ENCODE results near the gene WNT3A. TPM values are rescaled to one million over a fixed set of nuclear protein-coding genes. Genes with fewer than 3 reads are reported as not detected.
A peak's percentile ranks its signal among the peaks of the same experiment; 100 is the strongest.

The WNT3A gene
- total RNA-seq, 1 donor from 2014 or later: not detected

GRCh38 chr1:228082918-228083870 lies 76.4 kb downstream of the WNT3A start:
- H3K27me3 Mint-ChIP-seq (ENCODE audit: low read depth): no peaks in the 10 kb centered on the region
- DNase-seq (ENCODE audit: low spot score): peak; percentile 91
- TF ChIP-seq CTCF (IDR thresholded peaks at IDR 0.05): no peak
- H3K36me3 Mint-ChIP-seq (ENCODE audit: low read depth): peaks cover 10% of the 10 kb centered on the region
- peak overlapping the region; percentile 92 for H3K4me3 Mint-ChIP-seq (ENCODE audit: unreplicated experiment)
- peaks cover 54% of the 10 kb centered on the region for H3K4me1 Mint-ChIP-seq (ENCODE audit: low read depth)
- peak overlapping the region; percentile 96 for H3K27ac Mint-ChIP-seq (ENCODE audit: unreplicated experiment)
- H3K9me3 Mint-ChIP-seq (ENCODE audit: low read depth): no peaks in the 10 kb centered on the region

- DNase-seq (ENCODE audit: low spot score): no peak
- Mint-ChIP-seq H3K9me3 (ENCODE audit: low read depth) (no peaks in the 10 kb centered on the region), H3K36me3 (ENCODE audit: low read depth) (peaks cover 12% of the 10 kb centered on the region), H3K27ac (ENCODE audit: unreplicated experiment) (peak overlapping the region; percentile 96), H3K27me3 (ENCODE audit: low read depth) (no peaks in the 10 kb centered on the region), H3K4me1 (ENCODE audit: low read depth) (peaks cover 61% of the 10 kb centered on the region), H3K4me3 (ENCODE audit: unreplicated experiment) (peak overlapping the region; percentile 92)
- peak; percentile 48 for TF ChIP-seq CTCF (IDR thresholded peaks at IDR 0.05)
Observed at GRCh38 chr1:228083871-228084278, 77.1 kb downstream of the WNT3A start.

GRCh38 chr1:228084325-228084724 lies 77.5 kb downstream of the WNT3A start:
- no peak for TF ChIP-seq CTCF (IDR thresholded peaks at IDR 0.05)
- peaks cover 66% of the 10 kb centered on the region for H3K4me1 Mint-ChIP-seq (ENCODE audit: low read depth)
- H3K27ac Mint-ChIP-seq (ENCODE audit: unreplicated experiment): peak overlapping the region; percentile 96
- H3K36me3 Mint-ChIP-seq (ENCODE audit: low read depth): peaks cover 12% of the 10 kb centered on the region
- H3K9me3 Mint-ChIP-seq (ENCODE audit: low read depth): no peaks in the 10 kb centered on the region
- DNase-seq (ENCODE audit: low spot score): no peak
- no peaks in the 10 kb centered on the region for H3K27me3 Mint-ChIP-seq (ENCODE audit: low read depth)
- H3K4me3 Mint-ChIP-seq (ENCODE audit: unreplicated experiment): peak overlapping the region; percentile 92

GRCh38 chr1:228084797-228085196 lies 78.0 kb downstream of the WNT3A start:
- Mint-ChIP-seq H3K27me3 (ENCODE audit: low read depth) (no peaks in the 10 kb centered on the region), H3K36me3 (ENCODE audit: low read depth) (peaks cover 12% of the 10 kb centered on the region), H3K9me3 (ENCODE audit: low read depth) (no peaks in the 10 kb centered on the region), H3K4me1 (ENCODE audit: low read depth) (peaks cover 70% of the 10 kb centered on the region), H3K27ac (ENCODE audit: unreplicated experiment) (peak overlapping the region; percentile 96), H3K4me3 (ENCODE audit: unreplicated experiment) (peak overlapping the region; percentile 92)
- DNase-seq (ENCODE audit: low spot score): no peak
- TF ChIP-seq CTCF (IDR thresholded peaks at IDR 0.05): no peak

- Mint-ChIP-seq H3K27ac (ENCODE audit: unreplicated experiment) (peak overlapping the region; percentile 96), H3K27me3 (ENCODE audit: low read depth) (no peaks in the 10 kb centered on the region), H3K36me3 (ENCODE audit: low read depth) (peaks cover 12% of the 10 kb centered on the region), H3K4me1 (ENCODE audit: low read depth) (peaks cover 77% of the 10 kb centered on the region), H3K9me3 (ENCODE audit: low read depth) (no peaks in the 10 kb centered on the region), H3K4me3 (ENCODE audit: unreplicated experiment) (peak overlapping the region; percentile 92)
- peak; percentile 12 for DNase-seq (ENCODE audit: low spot score)
- no peak for TF ChIP-seq CTCF (IDR thresholded peaks at IDR 0.05)
Observed at GRCh38 chr1:228085287-228085951, 78.6 kb downstream of the WNT3A start.
